ENCODE results near the gene CEP126.

DNA sequence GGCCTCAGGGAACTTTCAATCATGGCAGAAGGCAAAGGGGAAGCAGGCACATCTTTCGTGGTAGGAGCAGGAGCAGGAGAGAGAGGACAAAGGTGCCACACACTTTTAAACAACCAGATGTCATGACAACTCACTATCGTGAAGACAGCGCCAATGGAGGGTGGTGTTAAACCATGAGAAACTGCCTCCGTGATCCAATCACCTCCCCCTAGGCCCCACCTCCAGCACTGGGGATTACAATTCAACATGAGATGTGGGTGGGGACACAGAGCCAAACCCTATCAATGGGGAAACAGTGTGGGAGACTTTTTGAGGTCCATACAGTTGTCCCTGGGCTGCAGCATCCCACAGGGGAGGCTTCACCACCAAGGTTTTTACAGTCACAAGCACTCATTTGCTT lies 90.5 kb downstream of the CEP126 start:
- no peak for TF ChIP-seq CTCF (IDR thresholded peaks at IDR 0.05)
- no peak for TF ChIP-seq EP300 (IDR thresholded peaks at IDR 0.05)
- TF ChIP-seq POLR2AphosphoS5 (IDR thresholded peaks at IDR 0.05) = no peak
